Measurements from ENCODE around the gene SLC27A3. TPM values are rescaled to one million over a fixed set of nuclear protein-coding genes. Genes with fewer than 3 reads are reported as not detected.

SLC27A3 gene
- total and polyA plus RNA-seq, 2 donors (not counting 3 experiments of a cell fraction or from before 2014, with no cell fraction given) = 26.6 to 34.3 TPM

GRCh38 chr1:153790966-153791647 lies 15.9 kb downstream of the SLC27A3 start:
- dilution Hi-C loops (cut with MboI; ENCODE audit: extremely low pct_ligation_motif_present, low sequenced_read_pairs) (no loop called here), intact Hi-C loops (cut with micrococcal nuclease) (no loop called here)
- no peak for TF ChIP-seq FOS (IDR thresholded peaks at IDR 0.05; ENCODE audit: borderline replicate concordance, insufficient read depth, low read length)
- no peak overlapping the region for H3K9ac ChIP-seq (replicated peaks; ENCODE audit: extremely low read depth, insufficient read depth, low read length)
- H3K4me1 ChIP-seq (ENCODE audit: control insufficient read depth, extremely low read depth, insufficient read depth, low read length) = peaks cover 14% of the 10 kb centered on the region
- no peaks in the 10 kb centered on the region for H3K79me2 ChIP-seq (ENCODE audit: control insufficient read depth, insufficient read depth, low read length)
- ChIA-PET POLR2A (interaction anchor here (1.0 kb wide), 1 partner anchor 164 kb away, joined by 3 read pairs; the partner anchor contains the start of gene S100A13), CTCF (interaction anchor here (1.0 to 1.7 kb wide), 3 partner anchors 8 to 196 kb away, joined by 3 to 8 read pairs (median 4); partner anchors contain the start of gene RAB13)
- peak; percentile 40 for FAIRE-seq
- H3K4me2 ChIP-seq (ENCODE audit: insufficient read depth, low read length) = peak overlapping the region; percentile 27
- H3K27me3 ChIP-seq (ENCODE audit: control insufficient read depth in 2 of 2, insufficient read depth in 2 of 2, low read length in 2 of 2) = peaks cover 0 to 2% of the 10 kb centered on the region in 2 experiments
- H3K9me3 ChIP-seq (replicated peaks; ENCODE audit: control insufficient read depth, insufficient read depth, low read length) = no peaks in the 10 kb centered on the region
- H3K4me3 ChIP-seq (replicated peaks in 1 of 3; ENCODE audit: insufficient read depth in 1 of 3, low read depth in 1 of 3, low read length in 3 of 3) = no peak overlapping the region
- H4K20me1 ChIP-seq (replicated peaks; ENCODE audit: control insufficient read depth, extremely low read depth, insufficient read depth, low read length) = no peaks in the 10 kb centered on the region
- BruUV-seq (replicated peaks) = no TSS peak
- no peak for DNase-seq (ENCODE audit: low read depth, low spot score)
- no peaks in the 10 kb centered on the region for H3K36me3 ChIP-seq (ENCODE audit: control insufficient read depth in 2 of 2, extremely low read depth in 1 of 2, insufficient read depth in 2 of 2, low read length in 2 of 2)
- H3K9me1 ChIP-seq (replicated peaks; ENCODE audit: control insufficient read depth, extremely low read depth, insufficient read depth, low read length) = no peaks in the 10 kb centered on the region
- peak overlapping the region; percentile 75 for H2AFZ ChIP-seq (ENCODE audit: low read depth, low read length)
- no peak overlapping the region for H3K27ac ChIP-seq (ENCODE audit: insufficient read depth, low read depth, low read length)

GRCh38 chr1:153791648-153792253 lies 16.5 kb downstream of the SLC27A3 start:
- Histone ChIP-seq H3K36me3 (ENCODE audit: control insufficient read depth in 2 of 2, extremely low read depth in 1 of 2, insufficient read depth in 2 of 2, low read length in 2 of 2) (no peaks in the 10 kb centered on the region), H2AFZ (ENCODE audit: low read depth, low read length) (no peak overlapping the region), H3K4me2 (ENCODE audit: insufficient read depth, low read length) (no peak overlapping the region), H3K4me1 (ENCODE audit: control insufficient read depth, extremely low read depth, insufficient read depth, low read length) (peaks cover 14% of the 10 kb centered on the region), H3K27me3 (ENCODE audit: control insufficient read depth in 2 of 2, insufficient read depth in 2 of 2, low read length in 2 of 2) (no peaks in the 10 kb centered on the region), H3K9me1 (replicated peaks; ENCODE audit: control insufficient read depth, extremely low read depth, insufficient read depth, low read length) (no peaks in the 10 kb centered on the region), H3K79me2 (ENCODE audit: control insufficient read depth, insufficient read depth, low read length) (no peaks in the 10 kb centered on the region), H3K27ac (ENCODE audit: insufficient read depth, low read depth, low read length) (no peak overlapping the region), H4K20me1 (replicated peaks; ENCODE audit: control insufficient read depth, extremely low read depth, insufficient read depth, low read length) (no peaks in the 10 kb centered on the region), H3K9ac (replicated peaks; ENCODE audit: extremely low read depth, insufficient read depth, low read length) (no peak overlapping the region), H3K9me3 (replicated peaks; ENCODE audit: control insufficient read depth, insufficient read depth, low read length) (no peaks in the 10 kb centered on the region), H3K4me3 (replicated peaks in 1 of 3; ENCODE audit: insufficient read depth in 1 of 3, low read depth in 1 of 3, low read length in 3 of 3) (no peak overlapping the region)
- POLR2A ChIA-PET = no interaction called here
- DNase-seq (ENCODE audit: low read depth, low spot score) (no peak), FAIRE-seq (no peak)
- intact Hi-C loops (cut with micrococcal nuclease) (no loop called here), dilution Hi-C loops (cut with MboI; ENCODE audit: extremely low pct_ligation_motif_present, low sequenced_read_pairs) (no loop called here)
- BruUV-seq (replicated peaks) = no TSS peak
- TF ChIP-seq MAX (IDR thresholded peaks at IDR 0.05; ENCODE audit: insufficient read depth, insufficient read length) = no peak
- no peak for TF ChIP-seq POLR2A (IDR thresholded peaks at IDR 0.05; ENCODE audit: low read depth, low read length)
- TF ChIP-seq FOS (IDR thresholded peaks at IDR 0.05; ENCODE audit: borderline replicate concordance, insufficient read depth, low read length) = no peak
- no peak for TF ChIP-seq POLR2AphosphoS5 (IDR thresholded peaks at IDR 0.05; ENCODE audit: insufficient read depth, low read depth, low read length)
- no peak for TF ChIP-seq CTCF (IDR thresholded peaks at IDR 0.05; ENCODE audit: extremely low read depth in 1 of 2, insufficient read depth in 1 of 2, low read depth in 1 of 2, low read length in 2 of 2)
- no peak for TF ChIP-seq MYC (IDR thresholded peaks at IDR 0.05; ENCODE audit: low read depth, low read length)
- TF ChIP-seq EZH2 (IDR thresholded peaks at IDR 0.05; ENCODE audit: borderline replicate concordance, low read depth, low read length, severe bottlenecking) = no peak
- TF ChIP-seq JUN (IDR thresholded peaks at IDR 0.05; ENCODE audit: borderline replicate concordance, insufficient read depth, insufficient read length, low read depth) = no peak
- no peak for TF ChIP-seq GATA2 (IDR thresholded peaks at IDR 0.05; ENCODE audit: insufficient read depth, insufficient read length, low read depth, low read length)
- CTCF ChIA-PET = interaction anchor here (1.0 kb wide), 1 partner anchor 195 kb away, joined by 4 read pairs; no protein-coding TSS in a partner anchor
